Parathyroid adenoma (tissue), 2 donors: ENCODE results near the gene SOBP.

Experiments used
- H2AFZ ChIP-seq: fragments of 300-600 bp; sonication (generic); one replicate; pipeline ENCODE4 v1.7.0; 2017; ENCODE audit warnings: antibody characterized with exemption, mild to moderate bottlenecking
- H3K27ac ChIP-seq: fragments of 300-600 bp; sonication (generic); one replicate; pipeline ENCODE4 v1.7.0; 2017
- H3K27me3 ChIP-seq: fragments of 300-600 bp; sonication (generic); one replicate; pipeline ENCODE4 v1.7.0; 2017; ENCODE audit warnings: low read length; ENCODE audit not compliant: control insufficient read depth, insufficient read depth
- H3K36me3 ChIP-seq: fragments of 300-600 bp; sonication (generic); one replicate; pipeline ENCODE4 v1.7.0; 2017; ENCODE audit warnings: low read length; ENCODE audit not compliant: control insufficient read depth, insufficient read depth
- H3K4me1 ChIP-seq: fragments of 300-600 bp; sonication (generic); one replicate; pipeline ENCODE4 v1.7.0; 2017; ENCODE audit warnings: control low read depth
- H3K4me2 ChIP-seq: fragments of 300-600 bp; sonication (generic); one replicate; pipeline ENCODE4 v1.7.0; 2017; ENCODE audit warnings: low read length
- H3K4me3 ChIP-seq: fragments of 300-600 bp; sonication (generic); one replicate; pipeline ENCODE4 v1.7.0; 2017; ENCODE audit warnings: low read depth, low read length
- H3K79me2 ChIP-seq: fragments of 300-600 bp; sonication (generic); one replicate; pipeline ENCODE4 v1.7.0; 2017; ENCODE audit warnings: control low read depth
- H3K9ac ChIP-seq: fragments of 300-600 bp; sonication (generic); one replicate; pipeline ENCODE4 v1.7.0; 2017; ENCODE audit warnings: mild to moderate bottlenecking
- H3K9me3 ChIP-seq: fragments of 300-600 bp; sonication (generic); one replicate; pipeline ENCODE4 v1.7.0; 2017; ENCODE audit warnings: low read length; ENCODE audit not compliant: control insufficient read depth
- CTCF ChIP-seq: fragments of 300-600 bp; sonication (generic); IDR thresholded peaks from one replicate; pipeline ENCODE4 v1.7.0; 2017; ENCODE audit warnings: antibody characterized with exemption, mild to moderate bottlenecking
- donor health status: primary hyperparathyroidism.

Gene SOBP

DNA sequence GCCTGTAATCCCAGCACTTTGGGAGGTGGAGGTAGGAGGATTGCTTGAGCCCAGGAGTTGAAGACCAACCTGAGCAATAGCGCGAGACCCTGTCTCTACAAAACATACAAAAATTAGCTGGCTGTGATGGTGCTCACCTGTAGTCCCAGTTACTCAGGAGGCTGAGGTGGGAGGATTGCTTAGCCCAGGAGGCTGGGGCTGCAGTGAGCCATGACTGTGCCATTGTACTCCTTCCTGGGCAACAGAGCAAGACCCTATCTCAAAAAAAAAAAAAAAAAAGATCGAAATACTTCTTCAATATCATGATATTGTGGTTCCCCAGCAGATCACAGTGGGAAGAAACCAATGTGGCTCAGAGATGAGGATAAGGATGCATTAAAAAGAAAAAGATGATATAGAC is 47.6 kb downstream of the SOBP start:
- Histone ChIP-seq H2AFZ (no peak overlapping the region), H3K27me3 (no peaks in the 10 kb centered on the region), H3K4me3 (no peak overlapping the region), H3K27ac (no peak overlapping the region), H3K9me3 (no peaks in the 10 kb centered on the region), H3K4me1 (peaks cover 8% of the 10 kb centered on the region), H3K36me3 (no peaks in the 10 kb centered on the region), H3K9ac (no peak overlapping the region), H3K4me2 (no peak overlapping the region), H3K79me2 (peaks cover 3% of the 10 kb centered on the region)
- TF ChIP-seq CTCF: no peak

DNA sequence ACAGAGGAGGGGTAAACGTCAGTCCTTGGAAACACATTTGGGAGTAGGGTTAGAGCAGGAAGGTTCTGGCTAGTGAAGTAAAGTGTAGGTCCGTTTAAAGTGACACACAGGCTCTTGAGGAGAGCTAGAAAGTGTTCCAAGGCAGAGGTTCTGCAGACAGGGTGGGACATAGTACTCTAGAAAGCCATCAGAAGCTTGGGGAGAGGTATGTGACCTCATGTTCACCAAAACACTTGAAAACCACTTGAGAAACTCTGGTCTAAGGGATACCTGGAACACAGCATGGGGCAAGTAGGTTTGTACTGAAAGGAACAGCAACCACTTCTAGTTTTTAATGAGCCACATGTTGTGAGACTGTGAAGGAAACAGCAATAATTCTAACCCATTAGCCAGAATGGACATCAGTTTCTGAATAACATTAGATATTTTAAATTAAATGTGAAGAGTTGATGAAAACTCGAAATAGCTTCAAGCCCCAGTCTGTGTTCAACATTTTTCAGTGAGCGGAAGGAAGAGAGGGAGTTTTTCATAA is 49.0 kb downstream of the SOBP start:
- no peaks in the 10 kb centered on the region for H3K36me3 ChIP-seq
- H2AFZ ChIP-seq: no peak overlapping the region
- H3K27me3 ChIP-seq: no peaks in the 10 kb centered on the region
- H3K4me1 ChIP-seq: peaks cover 8% of the 10 kb centered on the region
- no peak overlapping the region for H3K4me2 ChIP-seq
- H3K27ac ChIP-seq: no peak overlapping the region
- peaks cover 6% of the 10 kb centered on the region for H3K79me2 ChIP-seq
- H3K9me3 ChIP-seq: no peaks in the 10 kb centered on the region
- H3K4me3 ChIP-seq: no peak overlapping the region
- no peak overlapping the region for H3K9ac ChIP-seq
- no peak for TF ChIP-seq CTCF

- Histone ChIP-seq H2AFZ (no peak overlapping the region), H3K27me3 (no peaks in the 10 kb centered on the region), H3K9ac (no peak overlapping the region), H3K36me3 (no peaks in the 10 kb centered on the region), H3K4me1 (peaks cover 8% of the 10 kb centered on the region), H3K4me2 (no peak overlapping the region), H3K79me2 (peaks cover 6% of the 10 kb centered on the region), H3K4me3 (no peak overlapping the region), H3K27ac (no peak overlapping the region), H3K9me3 (no peaks in the 10 kb centered on the region)
- TF ChIP-seq CTCF: no peak
Measured at GRCh38 chr6:107539409-107539808, 49.5 kb downstream of the SOBP start.

GRCh38 chr6:107539849-107540464 is 50.0 kb downstream of the SOBP start:
- peaks cover 8% of the 10 kb centered on the region for H3K4me1 ChIP-seq
- H2AFZ ChIP-seq: no peak overlapping the region
- no peak overlapping the region for H3K4me2 ChIP-seq
- no peak overlapping the region for H3K9ac ChIP-seq
- no peaks in the 10 kb centered on the region for H3K27me3 ChIP-seq
- H3K79me2 ChIP-seq: peaks cover 6% of the 10 kb centered on the region
- no peak overlapping the region for H3K27ac ChIP-seq
- no peak overlapping the region for H3K4me3 ChIP-seq
- no peak for TF ChIP-seq CTCF
- no peaks in the 10 kb centered on the region for H3K36me3 ChIP-seq
- H3K9me3 ChIP-seq: no peaks in the 10 kb centered on the region

- no peaks in the 10 kb centered on the region for H3K36me3 ChIP-seq
- H3K9ac ChIP-seq: no peak overlapping the region
- peaks cover 8% of the 10 kb centered on the region for H3K4me1 ChIP-seq
- no peak for TF ChIP-seq CTCF
- H3K4me2 ChIP-seq: no peak overlapping the region
- no peaks in the 10 kb centered on the region for H3K27me3 ChIP-seq
- no peak overlapping the region for H3K27ac ChIP-seq
- no peak overlapping the region for H2AFZ ChIP-seq
- H3K79me2 ChIP-seq: peaks cover 6% of the 10 kb centered on the region
- H3K9me3 ChIP-seq: no peaks in the 10 kb centered on the region
- no peak overlapping the region for H3K4me3 ChIP-seq
Measured at GRCh38 chr6:107540465-107540857, 50.5 kb downstream of the SOBP start.
